ENCODE results near the gene NEMP1.

Gene NEMP1

GRCh38 chr12:57010627-57011247, 67.9 kb downstream of the NEMP1 start:
- H3K27me3 ChIP-seq (replicated peaks in 2 of 5; ENCODE audit: control insufficient read depth in 4 of 5, insufficient read depth in 5 of 5, low read length in 4 of 5) = peaks cover 0 to 8% (median 0%) of the 10 kb centered on the region in 5 experiments
- H3K4me3 ChIP-seq (ENCODE audit: control insufficient read depth in 1 of 7, extremely low read depth in 1 of 7, insufficient read depth in 4 of 7, low read depth in 2 of 7, low read length in 6 of 7) = no peak overlapping the region
- DNase-seq = no peak
- H3K4me1 ChIP-seq (ENCODE audit: control extremely low read depth in 1 of 4, control insufficient read depth in 4 of 4, insufficient read depth in 4 of 4, low read length in 3 of 4) = peaks cover 0 to 11% (median 10%) of the 10 kb centered on the region in 4 experiments
- ChIA-PET POLR2A (no interaction called here), CTCF (interaction anchor here (0.6 to 10.6 kb wide), 13 partner anchors 16 to 255 kb away, joined by 3 to 121 read pairs (median 3); partner anchors contain the start of gene MYO1A)
- WGBS (ENCODE audit: insufficient coverage) = 100% methylated on average over 4 of the region's 4 CpGs
- no peaks in the 10 kb centered on the region for H3K36me3 ChIP-seq (ENCODE audit: control insufficient read depth in 4 of 4, insufficient read depth in 4 of 4, low read length in 3 of 4)
- no peaks in the 10 kb centered on the region for H3K9me3 ChIP-seq (ENCODE audit: control extremely low read depth in 1 of 5, control insufficient read depth in 4 of 5, insufficient read depth in 2 of 5, low read depth in 1 of 5, low read length in 4 of 5)
- no peak overlapping the region for H3K27ac ChIP-seq (ENCODE audit: insufficient read depth in 1 of 2, low read depth in 1 of 2, low read length in 2 of 2, poor library complexity in 1 of 2, severe bottlenecking in 2 of 2)

DNA sequence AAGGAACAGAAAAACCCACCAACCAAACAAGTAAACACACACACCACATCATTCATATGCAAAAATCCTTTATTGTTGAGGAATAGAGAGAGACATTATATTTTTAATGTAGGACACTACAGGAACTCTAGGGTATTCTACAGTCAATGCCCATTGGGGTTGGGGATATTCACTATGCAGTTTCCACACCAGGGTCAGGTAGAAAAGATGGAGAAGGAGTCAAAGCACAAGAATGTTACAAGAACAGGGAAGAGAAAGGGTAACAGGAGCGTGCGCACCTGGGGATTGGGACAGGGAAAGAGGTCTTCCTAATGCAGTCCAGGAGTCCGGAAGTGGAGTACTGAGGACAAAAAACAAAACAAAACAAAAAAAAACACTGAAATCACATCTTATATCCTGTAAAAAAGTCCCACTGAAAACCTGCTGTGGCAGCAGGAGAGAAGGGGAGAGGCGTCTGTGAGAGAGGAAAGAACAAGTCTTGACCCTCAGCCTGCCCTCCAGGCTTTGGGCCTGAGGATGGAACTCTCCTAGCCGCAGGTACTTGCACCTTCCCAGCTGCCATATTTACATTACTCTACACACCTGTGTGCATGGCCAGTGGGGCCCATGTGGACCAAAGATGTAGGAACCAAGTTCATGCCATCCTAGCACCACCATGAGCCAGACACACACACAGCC, 68.5 kb downstream of the NEMP1 start:
- Histone ChIP-seq H3K27me3 (replicated peaks in 2 of 5; ENCODE audit: control insufficient read depth in 4 of 5, insufficient read depth in 5 of 5, low read length in 4 of 5) (peaks cover 0 to 5% (median 0%) of the 10 kb centered on the region in 5 experiments), H3K4me3 (ENCODE audit: control insufficient read depth in 1 of 7, extremely low read depth in 1 of 7, insufficient read depth in 4 of 7, low read depth in 2 of 7, low read length in 6 of 7) (no peak overlapping the region), H3K4me1 (ENCODE audit: control extremely low read depth in 1 of 4, control insufficient read depth in 4 of 4, insufficient read depth in 4 of 4, low read length in 3 of 4) (peaks cover 6 to 17% (median 16%) of the 10 kb centered on the region in 4 experiments), H3K9me3 (ENCODE audit: control extremely low read depth in 1 of 5, control insufficient read depth in 4 of 5, insufficient read depth in 2 of 5, low read depth in 1 of 5, low read length in 4 of 5) (no peaks in the 10 kb centered on the region), H3K27ac (ENCODE audit: insufficient read depth in 1 of 2, low read depth in 1 of 2, low read length in 2 of 2, poor library complexity in 1 of 2, severe bottlenecking in 2 of 2) (no peak overlapping the region), H3K36me3 (ENCODE audit: control insufficient read depth in 4 of 4, insufficient read depth in 4 of 4, low read length in 3 of 4) (no peaks in the 10 kb centered on the region)
- WGBS (ENCODE audit: insufficient coverage) = 86% methylated on average over 1 of the region's 5 CpGs
- CTCF ChIA-PET = interaction anchor here (0.6 to 10.6 kb wide), 5 partner anchors 8 to 51 kb away, joined by 3 to 121 read pairs (median 6); partner anchors contain the start of gene TAC3
- no peak for DNase-seq
- POLR2A ChIA-PET = no interaction called here

DNA sequence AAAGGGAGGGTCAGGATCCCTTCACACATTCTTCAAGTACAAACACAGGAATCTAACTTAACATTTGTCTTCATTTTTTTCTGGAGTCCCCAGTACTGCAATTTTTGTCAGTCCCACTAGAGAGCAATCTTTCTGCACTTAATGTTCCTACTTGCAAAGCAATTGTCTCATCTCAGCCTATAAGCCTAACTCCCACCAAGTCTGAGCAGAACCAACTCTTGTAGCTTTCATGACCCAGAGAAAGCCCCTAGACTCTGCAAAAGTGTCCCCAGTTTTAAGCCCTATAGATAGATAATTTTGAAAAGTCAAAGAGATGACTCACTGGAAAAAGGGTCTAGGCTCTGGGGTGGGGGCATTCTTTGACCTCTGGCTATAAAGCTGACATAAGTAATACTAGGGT, 70.4 kb downstream of the NEMP1 start:
- H3K36me3 ChIP-seq (ENCODE audit: control insufficient read depth in 4 of 4, insufficient read depth in 4 of 4, low read length in 3 of 4) = peaks cover 7 to 16% (median 15%) of the 10 kb centered on the region in 4 experiments
- peak; percentile 72 to 87 (median 83) for DNase-seq
- H3K27ac ChIP-seq (ENCODE audit: insufficient read depth in 1 of 2, low read depth in 1 of 2, low read length in 2 of 2, poor library complexity in 1 of 2, severe bottlenecking in 2 of 2) = no peak overlapping the region
- H3K27me3 ChIP-seq (replicated peaks in 2 of 5; ENCODE audit: control insufficient read depth in 4 of 5, insufficient read depth in 5 of 5, low read length in 4 of 5) = peaks cover 0 to 5% (median 0%) of the 10 kb centered on the region in 5 experiments
- no peaks in the 10 kb centered on the region for H3K9me3 ChIP-seq (ENCODE audit: control extremely low read depth in 1 of 5, control insufficient read depth in 4 of 5, insufficient read depth in 2 of 5, low read depth in 1 of 5, low read length in 4 of 5)
- ChIA-PET POLR2A (interaction anchor here (1.1 kb wide), 1 partner anchor 20 kb away, joined by 3 read pairs; no protein-coding TSS in a partner anchor), CTCF (interaction anchor here (0.6 to 10.6 kb wide), 19 partner anchors 9 to 253 kb away, joined by 3 to 121 read pairs (median 5); partner anchors contain the start of genes STAT6 and TAC3)
- H3K4me1 ChIP-seq (ENCODE audit: control extremely low read depth in 1 of 4, control insufficient read depth in 4 of 4, insufficient read depth in 4 of 4, low read length in 3 of 4) = peaks cover 9 to 24% (median 21%) of the 10 kb centered on the region in 4 experiments
- H3K4me3 ChIP-seq (ENCODE audit: control insufficient read depth in 1 of 7, extremely low read depth in 1 of 7, insufficient read depth in 4 of 7, low read depth in 2 of 7, low read length in 6 of 7) = no peak overlapping the region

DNA sequence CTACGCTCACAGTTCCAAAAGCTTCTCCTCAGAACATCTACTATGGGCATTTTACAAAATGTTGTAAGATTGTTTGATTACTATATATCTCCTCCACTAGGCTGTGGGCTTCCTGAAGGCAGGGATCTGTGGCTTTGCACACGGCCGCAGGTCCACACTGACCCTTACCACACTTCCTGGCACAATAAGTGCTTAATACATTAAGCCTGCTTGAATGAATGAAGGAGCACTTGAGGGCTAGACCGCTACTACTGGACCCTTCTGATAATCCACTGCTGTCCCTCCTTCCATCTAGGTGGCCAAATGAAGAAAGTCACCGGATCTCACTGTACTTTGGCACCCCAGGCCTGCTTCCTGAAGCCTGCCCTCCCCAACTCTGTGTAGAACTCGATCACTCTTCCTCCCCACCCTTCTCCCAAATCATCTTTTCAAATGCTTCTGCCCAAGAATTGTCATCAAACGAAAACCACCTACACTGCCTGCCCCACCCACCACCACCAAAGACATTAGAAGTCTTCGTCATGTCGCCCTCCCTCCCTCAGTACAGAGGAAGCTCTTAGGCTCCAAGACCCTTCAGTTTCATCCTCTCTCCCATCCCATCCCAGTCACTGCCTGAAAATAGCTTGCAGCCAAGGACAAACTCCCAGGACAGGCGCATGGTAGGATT, 71.6 kb downstream of the NEMP1 start:
- H3K27me3 ChIP-seq (replicated peaks in 2 of 5; ENCODE audit: control insufficient read depth in 4 of 5, insufficient read depth in 5 of 5, low read length in 4 of 5) = no peaks in the 10 kb centered on the region
- ChIA-PET POLR2A (no interaction called here), CTCF (interaction anchor here (0.6 to 10.6 kb wide), 12 partner anchors 11 to 249 kb away, joined by 3 to 121 read pairs (median 6); partner anchors contain the start of gene TAC3)
- H3K4me3 ChIP-seq (ENCODE audit: control insufficient read depth in 1 of 7, extremely low read depth in 1 of 7, insufficient read depth in 4 of 7, low read depth in 2 of 7, low read length in 6 of 7) = peak overlapping the region in 4 of 7 experiments; percentile 26 to 60 (median 41)
- no peaks in the 10 kb centered on the region for H3K9me3 ChIP-seq (ENCODE audit: control extremely low read depth in 1 of 5, control insufficient read depth in 4 of 5, insufficient read depth in 2 of 5, low read depth in 1 of 5, low read length in 4 of 5)
- peaks cover 9 to 24% (median 21%) of the 10 kb centered on the region in 4 experiments for H3K4me1 ChIP-seq (ENCODE audit: control extremely low read depth in 1 of 4, control insufficient read depth in 4 of 4, insufficient read depth in 4 of 4, low read length in 3 of 4)
- no peak overlapping the region for H3K27ac ChIP-seq (ENCODE audit: insufficient read depth in 1 of 2, low read depth in 1 of 2, low read length in 2 of 2, poor library complexity in 1 of 2, severe bottlenecking in 2 of 2)
- peaks cover 15 to 28% (median 26%) of the 10 kb centered on the region in 4 experiments for H3K36me3 ChIP-seq (ENCODE audit: control insufficient read depth in 4 of 4, insufficient read depth in 4 of 4, low read length in 3 of 4)
- 28% methylated on average over 8 of the region's 10 CpGs for WGBS (ENCODE audit: insufficient coverage)
- no peak for DNase-seq

GRCh38 chr12:57005980-57006808, 72.4 kb downstream of the NEMP1 start, which contains the start of gene ZBTB39:
Gene ZBTB39, minus strand, starts transcription at chr12:57006546. Its CDS starts 1,629 bp downstream, at chr12:57004917.
- H3K4me3 ChIP-seq (ENCODE audit: control insufficient read depth in 1 of 7, extremely low read depth in 1 of 7, insufficient read depth in 4 of 7, low read depth in 2 of 7, low read length in 6 of 7) = peak within 1 kb of the TSS; percentile 70 to 89 (median 81)
- H3K9me3 ChIP-seq (ENCODE audit: control extremely low read depth in 1 of 5, control insufficient read depth in 4 of 5, insufficient read depth in 2 of 5, low read depth in 1 of 5, low read length in 4 of 5) = no peaks in the 10 kb centered on the region
- H3K36me3 ChIP-seq (ENCODE audit: control insufficient read depth in 4 of 4, insufficient read depth in 4 of 4, low read length in 3 of 4) = peaks cover 16 to 35% (median 31%) of the 10 kb centered on the region in 4 experiments
- peaks cover 9 to 30% (median 23%) of the 10 kb centered on the region in 4 experiments for H3K4me1 ChIP-seq (ENCODE audit: control extremely low read depth in 1 of 4, control insufficient read depth in 4 of 4, insufficient read depth in 4 of 4, low read length in 3 of 4)
- H3K27ac ChIP-seq (ENCODE audit: insufficient read depth in 1 of 2, low read depth in 1 of 2, low read length in 2 of 2, poor library complexity in 1 of 2, severe bottlenecking in 2 of 2) = peak within 1 kb of the TSS; percentile 55 to 77
- ChIA-PET POLR2A (no interaction called here), CTCF (interaction anchor here (1.0 to 10.6 kb wide), 17 partner anchors 9 to 250 kb away, joined by 3 to 121 read pairs (median 9); partner anchors contain the start of genes HSD17B6, PRIM1 and TAC3)
- H3K27me3 ChIP-seq (replicated peaks in 2 of 5; ENCODE audit: control insufficient read depth in 4 of 5, insufficient read depth in 5 of 5, low read length in 4 of 5) = no peaks in the 10 kb centered on the region
- peak; percentile 64 to 79 (median 73) for DNase-seq
- whole genome bisulfite sequencing (ENCODE audit: insufficient coverage) = under 1% methylated on average over 39 of the region's 94 CpGs
